HG02943 (cell line): ENCODE data around the gene EXD3.

Source experiments
- ATAC-seq: cut with Tn5 transposase; IDR thresholded peaks from one replicate; pipeline ENCODE4 v1.9.1; 2021; ENCODE audit warnings: mild to moderate bottlenecking, low read depth, moderate library complexity; ENCODE audit not compliant: unreplicated experiment

Gene EXD3

DNA sequence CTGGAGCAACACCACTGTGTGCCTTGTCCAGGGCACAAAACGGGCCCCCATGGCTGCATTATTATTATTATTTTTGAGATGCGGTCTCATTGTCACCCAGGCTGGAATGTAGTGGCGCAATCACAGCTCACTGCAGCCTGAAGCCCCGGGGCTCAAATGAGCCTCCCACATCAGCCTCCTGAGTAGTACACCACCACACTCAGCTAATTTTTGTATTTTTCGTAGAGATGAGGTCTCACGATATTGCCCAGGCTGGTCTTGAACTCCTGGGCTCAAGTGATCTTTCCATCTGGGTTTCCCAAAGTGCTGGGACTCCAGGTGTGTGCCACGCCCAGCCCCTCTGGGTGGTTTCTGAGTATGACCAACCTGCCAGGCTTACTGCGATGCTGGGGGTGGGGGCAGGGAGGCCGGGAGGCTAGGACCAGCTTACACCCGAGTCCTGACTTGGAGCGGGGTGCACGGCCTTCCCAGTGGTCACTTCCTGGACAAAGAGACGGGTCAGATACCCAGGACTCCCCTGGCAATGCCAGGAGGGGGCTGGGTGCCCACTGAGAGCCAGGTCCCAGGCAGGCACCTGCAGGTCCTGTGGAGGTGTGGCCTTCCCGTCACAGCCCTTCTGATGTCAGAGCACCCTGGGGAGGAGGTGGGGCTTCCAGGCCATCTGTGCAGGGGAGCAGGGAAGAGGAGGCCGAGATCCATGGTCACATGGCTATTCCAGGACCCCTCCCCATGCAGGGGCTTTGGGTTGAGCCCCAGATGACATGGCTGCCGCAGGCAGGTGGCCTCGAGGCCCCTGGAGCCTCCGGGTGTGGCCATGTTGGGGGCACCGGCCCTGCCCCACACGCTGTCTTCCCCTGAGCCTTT is 112.5 kb downstream of the EXD3 start:
- no peak for ATAC-seq

DNA sequence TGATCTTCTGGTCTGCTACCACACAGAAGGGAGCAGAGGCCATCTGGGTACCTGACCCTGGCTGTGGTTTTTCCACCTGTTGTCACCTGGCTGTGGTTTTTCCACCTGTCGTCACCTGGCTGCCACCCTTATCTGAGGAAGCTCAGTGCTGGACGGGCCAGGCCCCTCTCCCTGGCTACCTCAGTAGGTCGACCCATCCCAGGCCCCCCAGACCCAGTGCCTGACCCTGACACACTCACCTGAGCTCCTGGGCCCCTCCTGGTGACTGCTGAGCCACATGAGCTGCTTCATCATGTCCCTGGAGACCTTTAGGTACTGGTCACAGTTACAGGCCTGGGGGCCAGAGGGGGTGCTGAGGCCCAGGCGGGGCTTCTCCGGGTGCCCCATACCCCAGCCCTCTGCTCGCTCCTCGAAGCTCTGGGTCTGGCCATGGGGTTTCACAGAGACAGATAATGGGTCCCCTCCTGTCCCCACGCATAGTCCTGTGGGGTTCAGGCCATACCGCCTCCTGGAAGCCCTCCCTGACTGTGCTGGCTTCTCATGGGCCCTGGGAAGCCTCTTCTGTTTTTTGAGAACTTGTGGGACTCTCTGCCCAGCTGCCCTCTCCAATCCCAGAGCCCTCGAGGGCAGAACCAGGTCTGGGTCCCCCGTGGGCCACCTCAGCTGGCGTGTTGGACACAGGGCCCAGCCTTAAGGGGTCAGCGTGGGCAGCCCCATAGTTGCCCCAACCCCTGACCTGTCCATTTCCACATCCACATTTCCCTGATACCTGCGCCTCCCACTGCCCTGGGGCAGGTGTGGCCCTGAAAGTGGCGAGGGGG is 113.4 kb downstream of the EXD3 start:
- ATAC-seq = no peak

DNA sequence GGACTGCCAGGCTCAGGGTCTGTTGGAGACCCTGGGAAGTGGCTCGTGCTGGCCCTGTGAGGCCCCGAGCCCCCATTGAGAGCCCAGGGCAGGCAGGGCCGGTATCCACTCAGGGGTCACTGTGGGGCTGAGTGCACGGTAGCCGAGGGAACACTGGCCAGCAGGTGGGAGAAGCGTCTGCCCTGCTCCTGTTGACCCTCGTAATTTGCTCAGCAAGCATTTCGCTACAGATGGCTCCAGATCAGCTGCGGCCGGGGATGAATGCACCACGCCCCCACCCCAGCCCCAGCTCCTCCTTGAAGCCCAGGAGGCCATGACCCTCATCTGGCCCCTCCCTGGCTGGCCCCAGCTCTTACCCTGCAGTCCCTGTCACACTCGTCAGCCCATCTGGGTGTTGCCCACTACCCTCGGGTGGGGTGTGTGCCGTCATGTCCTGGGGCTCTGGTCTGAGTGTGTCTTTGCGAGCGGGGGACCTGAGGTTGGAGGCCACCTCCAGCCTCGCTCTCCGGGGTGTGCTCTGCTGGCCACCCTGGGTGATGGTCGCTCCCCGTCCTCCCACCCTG is 114.8 kb downstream of the EXD3 start:
- no peak for ATAC-seq

DNA sequence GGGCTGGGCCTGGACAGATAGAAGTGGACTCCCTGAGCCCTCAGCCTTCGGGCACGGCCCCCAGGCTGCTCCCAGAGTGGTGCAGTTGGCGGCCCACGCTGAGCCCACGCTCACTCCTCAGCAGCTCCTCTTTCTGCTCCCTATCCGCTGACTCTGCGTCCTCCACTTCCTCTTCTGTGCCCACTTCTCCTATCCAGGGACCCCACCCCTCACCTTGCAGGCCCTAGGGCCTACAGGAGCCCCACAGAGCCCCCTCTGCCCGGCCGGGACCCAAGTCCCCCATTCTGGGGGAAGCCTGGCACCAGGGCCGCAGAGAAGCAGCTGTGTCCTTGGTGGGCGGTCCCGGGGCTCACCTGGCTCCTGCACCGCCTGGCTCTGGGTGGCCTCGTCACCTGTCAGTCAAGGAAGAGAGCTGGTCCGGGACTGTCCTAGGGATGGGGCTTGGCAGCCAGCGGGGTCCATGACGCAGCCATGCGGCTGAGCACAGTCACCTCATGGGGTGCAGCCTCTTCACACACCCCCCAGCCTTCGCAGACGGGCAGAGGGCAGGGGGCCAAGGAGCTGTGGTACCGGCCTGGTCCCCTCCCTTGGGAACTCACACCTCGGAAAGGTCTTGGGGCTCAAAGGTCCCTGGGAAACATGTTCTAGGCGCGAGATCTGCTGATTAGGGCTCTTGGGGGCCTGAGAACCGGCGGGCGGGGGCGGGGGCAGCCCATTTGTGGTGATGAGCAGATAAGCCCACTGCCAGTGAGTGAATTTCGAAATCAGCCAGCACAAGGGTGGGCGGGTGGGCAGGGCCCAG is 115.5 kb downstream of the EXD3 start:
- no peak for ATAC-seq

DNA sequence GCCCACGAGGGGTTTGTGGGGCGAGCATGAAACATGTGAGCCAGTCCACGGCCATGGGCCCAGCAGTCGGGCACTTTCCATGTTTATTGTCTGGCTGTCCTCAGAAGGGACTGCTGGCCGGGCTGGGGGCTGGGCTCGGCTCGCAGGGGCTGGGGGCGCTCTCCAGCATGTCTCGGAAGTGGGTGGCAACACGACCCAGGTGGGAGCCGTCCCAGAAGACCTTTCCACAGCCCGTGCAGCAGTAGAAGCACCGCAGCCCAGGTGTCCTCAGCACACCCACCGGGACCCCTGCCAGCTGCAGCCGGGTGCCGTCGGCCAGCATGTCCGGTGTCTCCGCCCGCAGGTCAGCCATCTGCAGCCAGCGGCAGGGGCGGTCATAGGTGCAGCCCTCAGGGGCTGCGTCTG is 116.1 kb downstream of the EXD3 start:
- ATAC-seq = no peak

DNA sequence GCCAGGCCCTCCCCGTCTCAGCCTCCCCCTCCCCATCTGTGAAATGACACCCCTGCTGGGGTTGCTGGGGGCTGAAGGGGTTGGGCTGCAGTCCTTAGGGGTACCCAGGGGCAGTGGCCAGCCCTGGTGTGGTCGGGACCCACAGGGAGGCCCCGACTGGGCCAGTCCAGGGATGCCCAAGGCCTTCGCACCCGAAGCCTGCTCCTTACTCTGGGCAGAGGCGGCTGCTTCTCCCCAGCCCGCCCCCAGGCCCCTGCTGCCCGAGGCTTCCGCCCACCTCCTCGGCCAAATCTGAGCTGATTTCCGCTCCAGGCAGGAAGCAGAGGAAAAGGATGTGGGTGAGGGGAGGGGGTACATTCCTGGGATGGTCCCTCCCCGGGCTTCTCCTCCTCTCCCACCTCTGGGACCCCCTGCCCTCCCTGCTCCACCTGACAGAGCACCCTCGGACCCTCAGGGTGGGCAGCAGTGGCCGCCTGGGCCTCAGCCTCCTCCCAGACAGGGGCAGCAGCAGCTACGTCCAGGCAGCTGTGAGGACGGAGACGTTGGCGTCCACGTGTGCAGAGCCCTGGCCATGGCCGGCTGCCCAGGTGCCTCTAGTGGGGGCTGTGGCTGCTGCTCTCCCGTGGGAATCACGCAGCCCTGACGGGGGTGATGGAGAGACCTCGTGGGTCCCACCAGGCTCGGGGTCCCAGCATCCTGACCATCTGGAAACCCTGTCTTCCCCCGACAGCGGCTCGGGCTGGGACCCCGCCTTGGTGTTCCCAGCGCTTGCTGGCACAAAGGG is 116.7 kb downstream of the EXD3 start:
- no peak for ATAC-seq

DNA sequence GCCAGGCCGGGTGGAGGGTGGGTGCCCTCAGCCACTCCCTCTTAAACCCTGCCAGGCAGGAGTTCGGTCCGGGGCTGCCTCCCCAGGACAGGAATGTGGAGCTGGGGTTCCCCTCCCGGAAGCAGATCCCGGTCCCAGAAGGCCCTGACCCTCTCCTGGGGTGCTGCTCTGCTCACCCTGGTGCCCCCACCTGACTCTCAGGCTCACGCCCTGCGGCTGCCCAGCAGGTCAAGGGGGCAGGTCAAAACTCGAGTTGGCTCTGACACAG is 117.2 kb downstream of the EXD3 start:
- ATAC-seq = no peak

DNA sequence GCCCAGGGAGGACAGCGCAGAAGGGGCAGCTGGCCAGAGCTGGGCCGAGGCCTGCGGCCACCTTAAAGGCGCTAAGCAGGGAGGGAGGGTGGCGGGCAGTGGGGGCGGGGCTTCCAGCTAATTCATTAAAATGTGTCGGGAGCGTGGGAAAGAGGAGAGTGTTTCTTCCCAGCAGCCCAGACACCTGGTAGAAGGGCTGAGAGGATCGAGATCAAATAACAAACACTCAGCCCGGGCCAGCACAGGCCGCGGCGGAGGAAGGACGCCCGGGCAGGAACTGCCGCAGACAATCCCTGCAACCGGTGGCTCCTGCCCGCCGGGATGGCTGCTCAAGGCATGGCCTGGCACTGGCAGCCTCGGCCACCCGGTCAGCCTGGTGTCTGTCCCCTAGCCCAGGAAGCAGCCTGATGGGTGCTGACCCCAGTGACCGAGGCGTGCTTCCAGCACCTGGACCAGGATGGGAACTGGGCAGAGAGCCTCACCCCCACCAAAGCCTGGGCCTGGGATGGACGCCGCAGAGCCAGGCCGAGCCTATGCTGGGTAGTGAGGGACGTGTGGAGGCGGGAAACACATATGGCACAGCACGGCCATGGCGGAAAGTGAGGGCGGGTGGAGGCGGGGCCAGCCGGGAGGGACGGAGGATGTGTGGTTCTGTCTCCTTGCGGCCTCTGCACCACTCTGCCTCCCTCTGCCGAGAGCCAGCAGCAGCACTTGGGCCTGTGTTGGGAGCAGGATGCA is 117.7 kb downstream of the EXD3 start:
- ATAC-seq = no peak

DNA sequence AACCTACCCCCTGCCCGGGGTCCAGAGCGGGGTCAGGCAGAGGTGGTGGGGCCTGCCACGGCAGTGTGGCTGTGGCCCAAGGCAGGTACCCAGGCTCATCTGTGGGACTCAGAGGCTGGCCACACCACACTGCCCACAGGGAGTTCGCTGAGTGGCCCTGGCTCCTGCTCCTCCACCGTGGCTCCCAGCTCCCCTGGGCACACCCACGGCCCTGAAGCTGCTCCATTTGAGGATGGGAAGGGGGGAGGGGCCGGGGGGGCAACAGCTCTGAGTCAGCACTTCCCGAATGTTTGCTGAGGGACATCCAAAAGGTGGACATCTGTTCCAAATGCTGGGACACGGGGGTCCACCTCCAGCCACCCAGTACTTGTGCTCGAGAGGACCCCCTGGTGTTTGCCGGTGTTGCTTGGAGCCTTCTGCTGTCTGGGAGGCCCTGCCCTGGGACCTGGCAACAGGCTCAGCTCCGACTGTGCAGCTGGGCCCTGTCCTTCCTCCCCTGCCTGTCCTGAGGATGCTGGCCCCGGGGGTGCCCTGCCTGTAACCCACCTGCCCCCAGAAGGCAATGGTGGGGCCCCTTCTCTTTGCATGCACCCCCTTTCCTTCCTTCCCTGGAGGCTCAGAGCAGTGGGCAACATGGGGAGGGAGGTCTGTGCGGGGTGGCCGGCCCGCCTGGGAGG is 118.4 kb downstream of the EXD3 start:
- ATAC-seq = no peak

DNA sequence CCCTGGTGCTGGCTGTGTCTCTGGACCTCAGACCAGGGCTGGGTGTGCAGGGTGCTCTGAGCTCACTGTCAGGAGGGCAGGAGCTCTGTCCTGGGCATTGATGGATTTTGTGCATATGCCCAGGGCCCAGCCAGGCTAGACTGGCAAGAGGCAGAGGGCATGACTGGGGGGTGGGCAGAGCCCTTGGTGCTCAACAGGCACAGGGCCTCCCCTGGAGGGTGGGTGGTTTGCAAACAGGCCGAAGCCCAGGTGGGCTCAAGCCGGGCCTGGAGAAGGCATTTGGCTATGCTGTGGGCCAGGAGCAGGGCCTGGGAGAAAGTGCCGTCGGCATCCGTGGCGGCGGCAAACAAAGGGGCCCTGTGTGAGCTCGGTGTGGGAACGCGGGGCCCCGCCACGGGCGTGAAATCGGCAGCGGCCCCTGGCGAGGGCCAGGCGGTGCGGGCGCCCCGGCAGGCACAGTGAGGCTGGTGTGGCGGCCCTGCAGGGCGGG is 119.0 kb downstream of the EXD3 start:
- no peak for ATAC-seq

DNA sequence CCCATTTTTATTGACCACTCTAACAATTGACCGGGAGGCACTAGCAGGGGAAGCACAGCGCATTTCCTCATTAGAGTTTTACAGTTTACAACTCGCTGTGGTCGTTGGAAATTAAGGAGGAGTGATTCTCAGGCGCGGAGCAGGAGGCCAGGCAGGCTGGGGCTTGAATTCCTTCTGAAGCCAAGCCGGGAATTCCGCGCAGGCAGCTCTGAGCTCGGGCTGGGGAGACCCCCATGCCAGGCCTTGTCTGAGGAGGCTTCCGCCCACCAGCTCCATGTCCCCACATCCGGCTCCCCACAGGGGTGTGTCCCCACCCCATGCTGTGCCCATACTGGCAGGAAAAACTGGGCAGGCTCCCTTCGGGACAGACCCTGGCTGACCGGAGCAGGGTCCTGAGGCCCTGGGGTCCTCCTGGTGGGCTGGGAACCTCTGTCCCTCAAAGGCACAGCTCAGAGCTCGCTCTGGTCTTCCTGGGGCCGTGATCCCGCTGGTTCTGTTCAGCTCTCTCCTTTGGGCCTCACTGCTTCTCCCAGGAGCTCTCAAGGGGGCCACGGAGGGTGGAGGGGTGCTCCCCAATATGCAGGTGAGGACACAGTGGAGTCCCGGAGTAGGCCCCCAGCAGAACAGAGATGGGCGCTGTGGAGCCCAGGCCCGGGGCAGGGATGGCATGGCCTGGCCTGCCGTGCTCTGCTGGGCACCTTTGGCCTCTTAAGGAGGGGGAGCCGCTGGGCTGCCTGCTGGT is 119.6 kb downstream of the EXD3 start:
- no peak for ATAC-seq

DNA sequence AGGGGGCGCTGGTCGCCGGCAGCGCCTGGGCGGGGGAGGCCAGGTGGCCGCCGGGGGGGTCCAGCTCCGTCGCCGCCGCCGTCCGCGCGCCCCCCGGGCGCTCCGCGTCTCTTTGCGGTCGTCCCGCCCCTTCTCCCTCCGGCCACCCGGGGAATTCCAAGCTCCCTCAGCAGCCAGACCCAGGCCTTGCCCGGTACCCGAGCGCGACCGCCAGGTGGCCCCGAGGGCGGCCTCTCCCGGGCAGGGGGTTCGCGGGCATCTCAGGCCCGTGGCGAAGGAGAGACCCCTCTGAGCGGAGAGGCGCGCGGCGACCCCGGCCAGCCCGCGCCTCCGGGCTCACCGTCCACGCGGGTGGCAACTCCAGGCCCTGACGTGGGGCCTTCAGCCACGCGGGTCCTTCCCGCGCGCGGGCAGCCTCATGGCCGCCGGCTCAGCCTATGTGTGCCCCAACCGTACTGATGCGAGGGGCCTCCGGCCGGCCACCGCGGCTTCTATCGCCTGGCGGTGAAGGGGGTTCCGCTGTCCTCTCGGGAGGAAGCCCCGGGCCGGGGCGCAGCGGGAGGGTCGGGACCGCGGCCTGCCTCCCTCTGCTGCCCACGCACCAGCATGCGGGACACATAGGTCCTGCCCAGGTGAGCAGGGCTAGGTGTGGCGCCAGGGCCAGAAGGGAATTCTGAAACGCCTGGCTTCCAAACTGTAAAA is 120.4 kb downstream of the EXD3 start:
- ATAC-seq = peak; percentile 42

DNA sequence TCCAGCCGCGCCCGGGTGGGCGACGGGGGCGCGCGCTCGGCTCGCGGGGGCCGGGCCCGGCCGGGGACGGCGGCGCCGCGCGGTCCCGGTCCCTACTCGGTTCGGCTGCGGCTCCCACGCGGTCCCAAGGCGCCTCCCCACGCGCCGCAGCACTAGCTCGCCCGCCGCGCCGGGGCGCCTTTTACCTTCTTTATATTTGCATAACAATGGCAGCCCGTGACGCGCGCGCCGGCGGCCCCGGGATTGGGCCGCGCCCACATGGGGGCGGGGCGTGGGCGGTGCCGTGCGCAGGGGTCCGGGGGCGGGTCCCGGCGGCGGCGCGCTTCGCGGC is 120.9 kb downstream of the EXD3 start, which contains the start of gene NRARP:
Gene NRARP (minus strand): TSS at position 154 of the 331 bp plus-strand sequence. CDS start 343 bp downstream, outside the sequence.
- peak; percentile 50 for ATAC-seq

DNA sequence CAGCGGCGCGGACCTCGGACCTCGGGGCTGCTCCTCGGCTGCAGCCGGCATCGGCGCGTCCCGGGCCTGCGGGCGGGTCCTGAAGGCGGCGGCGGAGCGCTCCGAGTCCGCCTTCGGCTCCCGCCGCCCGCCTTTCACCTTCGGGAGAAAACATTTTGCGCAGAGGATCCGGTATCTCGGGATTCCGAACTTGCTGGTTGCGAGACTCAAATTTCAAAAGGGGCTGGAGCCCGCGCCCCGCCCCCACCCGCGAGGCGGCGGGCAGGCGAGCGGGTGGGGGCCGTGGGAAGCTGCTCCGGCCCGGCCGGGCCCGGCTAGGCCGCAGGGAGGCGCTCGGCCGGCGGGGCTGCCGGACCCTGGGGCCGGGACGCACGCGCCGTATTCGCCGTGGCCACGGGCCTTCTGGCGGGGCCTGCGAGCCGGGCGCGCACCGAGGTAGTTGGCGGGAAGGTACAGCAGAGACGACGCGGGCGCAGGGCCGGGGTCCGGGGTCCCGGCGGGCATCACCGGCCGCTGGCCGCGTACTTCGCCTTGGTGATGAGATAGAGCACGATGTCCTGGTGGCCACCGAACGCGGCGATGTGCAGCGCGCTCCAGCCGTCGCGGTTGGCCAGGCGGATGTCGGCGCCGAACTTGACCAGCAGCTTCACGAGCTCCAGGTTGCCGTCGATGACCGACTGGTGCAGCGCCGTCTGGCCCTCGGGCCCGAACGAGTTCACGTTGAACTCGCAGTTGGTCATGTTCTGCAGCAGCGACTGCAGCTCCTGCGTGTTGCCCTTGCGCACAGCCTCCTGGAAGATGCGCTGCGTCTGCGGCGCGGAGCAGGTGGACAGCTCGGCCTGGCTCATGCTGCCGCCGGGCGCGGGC is 121.6 kb downstream of the EXD3 start:
- ATAC-seq = peak; percentile 4

DNA sequence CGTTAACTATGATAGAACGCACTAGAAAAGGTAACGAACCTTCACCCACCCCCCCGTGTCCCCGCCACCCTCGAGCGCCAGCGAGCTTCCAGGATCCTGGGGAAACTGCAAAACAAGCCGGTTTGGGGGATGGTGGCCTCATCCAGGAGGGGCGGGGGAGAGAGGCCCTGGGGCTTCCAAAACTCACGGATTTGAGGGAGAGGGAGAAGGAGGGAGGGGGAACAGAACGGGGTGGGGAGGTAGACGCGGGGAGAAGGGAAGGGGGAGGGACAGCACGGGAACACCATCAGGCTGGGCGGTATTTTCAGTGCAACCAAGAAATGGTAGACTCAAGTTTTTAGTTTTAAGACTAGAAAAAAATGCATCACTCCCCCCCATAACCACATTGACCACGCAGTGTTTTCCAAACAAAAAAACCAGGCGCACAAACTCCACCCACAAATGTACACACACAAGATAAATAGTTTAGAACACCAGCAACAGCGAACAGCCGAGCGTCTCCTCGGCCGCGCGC is 122.3 kb downstream of the EXD3 start:
- ATAC-seq = no peak

DNA sequence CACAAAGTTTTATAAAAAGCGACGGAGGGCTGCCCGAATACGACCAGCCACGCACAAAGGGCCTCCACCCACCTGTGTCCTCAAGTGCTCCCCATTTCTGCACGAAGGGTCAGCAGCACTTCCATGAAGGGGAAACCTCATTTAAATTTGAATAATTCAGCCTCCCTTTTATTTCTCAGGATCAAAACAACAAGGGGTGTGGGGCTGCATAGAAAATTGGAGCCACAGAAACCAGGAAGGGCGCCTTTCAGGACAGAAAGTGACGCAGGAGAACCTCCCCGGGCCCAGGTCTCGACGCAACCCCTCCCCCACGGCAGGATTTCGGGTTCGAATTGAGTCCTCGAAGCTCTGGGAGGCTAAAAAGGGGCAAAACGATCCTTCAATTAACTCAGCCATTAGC is 123.0 kb downstream of the EXD3 start:
- no peak for ATAC-seq
